ENCODE measurements around the gene DHRS13.
A peak's percentile ranks its signal among the peaks of the same experiment; 100 is the strongest.

DHRS13 gene

DNA sequence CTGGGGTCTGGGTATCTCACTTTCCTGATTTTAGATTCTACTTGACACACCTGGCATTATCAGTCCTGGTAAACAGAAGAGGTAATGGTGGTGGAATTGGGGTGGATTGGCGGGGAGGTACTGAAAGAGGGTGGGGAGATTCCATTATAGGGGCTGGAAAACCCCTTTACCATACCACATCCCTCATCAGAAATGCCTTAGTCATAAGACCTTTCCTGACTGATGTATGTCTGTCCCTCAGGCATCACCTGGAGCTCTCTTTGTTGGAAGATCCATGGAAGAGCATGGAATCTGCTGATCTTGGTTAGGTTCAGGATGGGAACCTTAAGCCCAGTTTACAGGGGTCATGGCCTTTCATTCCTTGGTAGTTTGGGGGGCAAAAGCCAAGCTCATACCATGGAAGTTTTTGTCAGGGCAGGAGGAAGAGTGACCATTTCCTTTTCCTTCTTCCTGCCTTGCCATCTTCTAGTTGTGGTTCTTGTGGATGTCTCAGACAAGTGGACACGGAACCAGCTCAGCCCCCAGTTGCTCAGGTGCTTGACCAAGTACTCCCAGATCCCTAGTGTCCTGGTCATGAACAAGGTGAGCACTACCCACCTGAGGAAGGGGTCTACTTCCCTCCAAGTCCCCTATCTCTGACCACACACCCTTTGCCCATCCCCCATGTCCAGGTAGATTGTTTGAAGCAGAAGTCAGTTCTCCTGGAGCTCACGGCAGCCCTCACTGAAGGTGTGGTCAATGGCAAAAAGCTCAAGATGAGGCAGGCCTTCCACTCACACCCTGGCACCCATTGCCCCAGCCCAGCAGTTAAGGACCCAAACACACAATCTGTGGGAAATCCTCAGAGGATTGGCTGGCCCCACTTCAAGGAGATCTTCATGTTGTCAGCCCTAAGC lies 44.7 kb downstream of the DHRS13 start:
- no peak for DNase-seq

DNA sequence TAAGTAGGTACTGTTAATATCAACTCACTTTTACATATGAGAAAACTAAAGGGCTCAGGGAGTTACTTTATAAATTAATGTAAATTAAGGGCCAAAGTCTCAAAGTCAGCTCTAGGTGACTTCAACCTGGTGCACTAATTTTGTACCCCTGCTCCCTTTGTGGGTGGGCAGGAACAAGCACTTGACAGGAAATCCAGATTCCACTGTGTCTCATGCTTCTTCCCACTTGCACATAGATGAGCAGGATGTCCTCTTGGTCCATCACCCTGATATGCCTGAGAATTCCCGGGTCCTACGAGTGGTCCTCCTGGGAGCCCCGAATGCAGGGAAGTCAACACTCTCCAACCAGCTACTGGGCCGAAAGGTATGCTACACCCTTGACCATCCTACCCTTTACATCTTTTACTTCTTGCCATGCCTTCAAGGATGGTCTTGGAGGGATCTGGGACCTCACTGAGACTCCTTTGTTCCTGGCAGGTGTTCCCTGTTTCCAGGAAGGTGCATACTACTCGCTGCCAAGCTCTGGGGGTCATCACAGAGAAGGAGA lies 46.8 kb downstream of the DHRS13 start:
- no peak for DNase-seq

DNA sequence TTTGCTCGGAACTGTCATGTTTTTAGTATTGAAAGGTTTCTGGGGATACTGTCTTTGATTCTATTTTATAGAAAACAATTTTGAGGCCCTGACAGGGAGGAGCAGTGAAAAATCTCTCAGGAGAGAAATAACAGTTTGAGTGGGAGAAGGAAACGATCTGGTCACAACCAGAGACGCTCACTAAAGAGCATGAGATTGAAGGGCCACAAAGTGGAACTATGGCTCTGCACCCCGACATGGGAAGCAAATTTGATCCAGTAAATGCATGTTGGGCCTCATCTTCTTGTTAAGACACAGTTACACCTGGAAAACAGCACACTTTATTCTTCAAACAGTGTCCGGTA lies 47.6 kb downstream of the DHRS13 start:
- no peak for DNase-seq

DNA sequence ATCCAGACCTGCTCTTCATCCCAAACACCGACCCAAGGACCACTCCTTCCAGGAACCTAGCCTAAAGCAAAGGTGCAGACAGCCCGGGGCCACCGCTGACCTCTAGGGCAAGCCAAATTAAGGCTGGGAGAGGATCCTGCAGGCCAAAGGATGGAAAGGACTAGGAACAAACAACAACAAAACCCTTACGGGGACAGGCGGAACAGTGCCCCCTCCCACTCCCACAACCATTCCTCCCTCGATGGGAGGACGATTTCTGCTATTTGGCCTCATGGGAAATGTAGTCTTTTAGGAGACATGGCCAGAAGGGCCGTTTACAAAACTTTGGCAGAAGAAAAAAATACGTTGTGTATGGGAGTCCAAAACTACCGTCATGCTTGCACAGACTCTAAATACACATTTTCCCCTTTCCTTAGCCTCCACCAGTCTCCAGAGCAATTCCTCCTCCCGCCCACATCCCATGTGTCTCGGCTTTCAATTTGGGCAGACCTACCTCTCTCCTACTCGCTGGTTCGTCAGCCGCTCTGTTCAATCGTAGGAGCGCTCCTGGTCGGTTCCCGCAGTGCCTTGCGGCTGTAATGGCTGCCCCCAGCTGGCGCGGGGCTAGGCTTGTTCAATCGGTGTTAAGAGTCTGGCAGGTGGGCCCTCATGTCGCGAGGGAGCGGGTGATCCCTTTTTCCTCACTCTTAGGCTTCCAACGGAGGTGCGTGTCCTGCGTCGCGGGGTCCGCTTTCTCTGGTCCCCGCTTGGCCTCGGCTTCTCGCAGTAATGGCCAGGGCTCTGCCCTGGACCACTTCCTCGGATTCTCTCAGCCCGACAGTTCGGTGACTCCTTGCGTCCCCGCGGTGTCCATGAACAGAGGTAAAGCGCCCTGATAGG lies 48.2 kb downstream of the DHRS13 start, which contains the start of gene ERAL1:
Gene ERAL1, plus strand, starts transcription at position 560 of the 879 bp plus-strand sequence. Its CDS starts 19 bp downstream, at position 579.
- peak; percentile 83 to 89 for DNase-seq

DNA sequence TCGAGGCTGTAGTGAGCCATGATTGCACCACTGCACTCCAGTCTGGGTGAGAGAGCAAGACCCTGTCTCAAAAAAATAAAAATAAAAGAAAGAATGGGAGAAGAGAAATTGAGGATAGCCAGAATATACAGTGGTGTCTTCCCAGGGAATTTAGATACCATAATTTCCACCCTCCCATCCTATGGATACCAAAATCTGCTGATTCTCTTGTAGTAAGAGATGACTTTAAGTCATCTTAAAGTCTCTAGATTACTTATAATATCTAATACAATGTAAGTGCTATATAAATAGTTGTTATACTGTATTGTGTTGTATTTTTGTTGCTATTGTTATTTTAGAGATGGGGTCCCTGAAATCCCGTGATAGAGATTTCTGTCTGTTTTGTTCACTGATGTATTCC lies 49.6 kb downstream of the DHRS13 start:
- DNase-seq = no peak

DNA sequence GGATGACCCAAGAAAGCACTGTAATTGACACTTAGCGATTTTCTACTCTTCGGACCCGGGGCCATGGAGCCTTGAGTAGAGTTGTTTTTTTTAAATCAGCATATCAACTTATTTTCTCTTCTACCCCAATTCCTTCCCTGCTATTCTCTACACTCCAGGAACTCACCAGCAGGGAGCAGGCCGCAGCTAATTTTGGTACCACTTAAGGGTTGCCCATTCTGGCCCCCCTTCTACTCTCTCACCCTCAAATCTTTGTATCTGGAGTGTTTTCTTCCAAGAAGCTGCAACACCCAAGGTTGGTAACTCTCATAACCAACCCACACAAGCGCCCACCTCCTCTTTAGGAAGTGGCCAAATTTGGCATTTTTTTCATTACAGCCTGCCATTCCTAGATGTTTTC lies 53.6 kb downstream of the DHRS13 start:
- peak; percentile 10 to 30 for DNase-seq

DNA sequence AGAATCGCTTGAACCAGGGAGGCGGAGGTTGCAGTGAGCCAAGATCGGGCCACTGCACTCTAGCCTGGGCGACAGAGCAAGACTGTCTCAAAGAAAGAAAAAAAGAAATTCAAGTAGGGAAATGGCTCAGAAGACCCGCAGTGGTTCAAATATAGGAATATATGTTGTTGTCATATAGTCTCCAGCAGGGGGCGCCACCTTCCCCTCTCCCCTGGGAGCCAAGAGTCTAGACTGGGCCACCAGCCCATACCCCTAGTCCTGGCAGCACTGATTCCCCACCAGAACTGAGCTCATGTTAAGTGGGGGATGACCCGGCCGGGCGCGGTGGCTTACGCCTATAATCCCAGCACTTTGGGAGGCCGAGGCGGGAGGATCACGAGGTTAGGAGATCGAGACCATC lies 54.2 kb downstream of the DHRS13 start:
- peak; percentile 48 to 64 for DNase-seq
